Tracheal epithelial cell (primary cell): ENCODE results near the gene CCL28. TPM values are rescaled to one million over a fixed set of nuclear protein-coding genes. Genes with fewer than 3 reads are reported as not detected.

Experiments
- total RNA-seq: library from RNA; depleted of rRNA; stranded (reverse); fragments of >200 nt; gene quantifications from 2 replicates; pipeline ENCODE4 v1.2.1, GENCODE V29; 2014

The CCL28 gene, protein sequence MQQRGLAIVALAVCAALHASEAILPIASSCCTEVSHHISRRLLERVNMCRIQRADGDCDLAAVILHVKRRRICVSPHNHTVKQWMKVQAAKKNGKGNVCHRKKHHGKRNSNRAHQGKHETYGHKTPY
- 2.6 and 13.3 TPM in 2 replicates for total RNA-seq

DNA sequence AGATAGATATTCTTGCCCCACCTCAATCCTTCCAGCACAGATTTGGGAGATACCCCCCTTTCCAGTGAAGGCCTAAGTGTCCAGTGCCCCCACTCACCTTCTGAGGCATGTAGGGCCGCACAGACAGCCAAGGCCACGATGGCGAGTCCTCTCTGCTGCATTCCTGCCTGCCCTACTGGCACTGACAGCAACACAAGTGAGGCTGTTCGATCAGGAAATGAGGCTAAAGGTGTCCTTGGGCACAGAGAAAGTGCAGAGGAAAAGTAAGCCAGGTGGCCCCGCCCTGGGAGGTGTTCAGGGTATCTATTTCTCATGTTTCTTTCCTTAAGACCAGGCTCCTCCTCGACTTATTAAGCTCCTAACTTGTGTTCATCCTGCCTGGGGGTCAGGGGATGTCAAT, at the start of gene CCL28:
Gene CCL28, minus strand, starts transcription at position 236 of the 400 bp plus-strand sequence. Its CDS starts 75 bp downstream, at position 161.

Other genes starting within 250 kb of the CCL28 start
- gene NIM1K, start 220.2 kb downstream of the CCL28 start, total RNA-seq: 0.24 TPM in 1 of 2 replicates, not detected in the other
- gene HMGCS1, start 99.0 kb downstream of the CCL28 start, total RNA-seq: 86.3 and 157 TPM in 2 replicates
- 18.3 and 23.2 TPM in 2 replicates for gene TMEM267, start 71.5 kb upstream of the CCL28 start, total RNA-seq
- 0.85 and 1.4 TPM in 2 replicates for gene C5orf34, start 102.8 kb upstream of the CCL28 start, total RNA-seq
- 156 and 175 TPM in 2 replicates for gene PAIP1, start 144.7 kb upstream of the CCL28 start, total RNA-seq
- 34.9 and 41.6 TPM in 2 replicates for gene NNT, start 190.8 kb upstream of the CCL28 start, total RNA-seq